ENCODE measurements around the gene PLOD1.
A peak's percentile ranks its signal among the peaks of the same experiment; 100 is the strongest.

Gene PLOD1

DNA sequence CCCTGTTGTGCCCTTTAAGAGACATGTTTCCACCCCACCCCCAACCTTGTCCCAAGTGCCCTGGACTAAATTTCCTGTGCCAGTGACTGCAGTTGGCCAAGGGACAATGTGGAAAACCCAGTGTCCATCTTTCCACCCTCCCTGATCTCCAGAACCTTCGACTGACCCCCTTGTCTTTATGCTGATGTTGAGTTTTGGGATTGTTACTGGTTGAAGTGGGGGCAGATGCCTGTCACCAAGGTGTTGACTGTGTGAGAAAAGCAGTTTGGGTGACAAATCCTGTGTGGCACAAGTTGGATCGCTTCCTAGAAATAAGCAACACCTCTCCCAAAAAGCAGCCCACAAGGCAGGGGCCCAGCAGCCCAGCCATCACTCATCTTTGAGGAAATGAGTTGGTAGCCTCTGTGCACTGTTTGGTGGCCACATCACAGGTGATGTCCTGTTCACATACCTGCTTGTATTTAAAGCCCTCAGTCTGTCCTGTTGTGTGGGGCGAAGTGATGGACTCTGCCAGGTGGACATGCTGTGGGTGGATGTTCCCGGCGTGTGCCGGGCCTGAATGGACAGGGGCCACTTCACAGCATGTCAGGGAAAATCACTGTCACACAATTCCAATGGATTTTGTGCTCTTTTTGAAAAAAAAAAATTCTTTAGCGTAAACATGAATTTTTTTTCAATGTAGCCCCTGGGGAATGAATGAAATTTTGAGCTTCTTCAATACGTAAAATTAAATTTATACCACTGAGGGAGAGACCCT is 78.2 kb downstream of the PLOD1 start:
- DNase-seq (ENCODE audit: low read depth): no peak
- no peak overlapping the region for H3K4me3 ChIP-seq (ENCODE audit: low read depth, low read length)
- TF ChIP-seq, protein P1, sequence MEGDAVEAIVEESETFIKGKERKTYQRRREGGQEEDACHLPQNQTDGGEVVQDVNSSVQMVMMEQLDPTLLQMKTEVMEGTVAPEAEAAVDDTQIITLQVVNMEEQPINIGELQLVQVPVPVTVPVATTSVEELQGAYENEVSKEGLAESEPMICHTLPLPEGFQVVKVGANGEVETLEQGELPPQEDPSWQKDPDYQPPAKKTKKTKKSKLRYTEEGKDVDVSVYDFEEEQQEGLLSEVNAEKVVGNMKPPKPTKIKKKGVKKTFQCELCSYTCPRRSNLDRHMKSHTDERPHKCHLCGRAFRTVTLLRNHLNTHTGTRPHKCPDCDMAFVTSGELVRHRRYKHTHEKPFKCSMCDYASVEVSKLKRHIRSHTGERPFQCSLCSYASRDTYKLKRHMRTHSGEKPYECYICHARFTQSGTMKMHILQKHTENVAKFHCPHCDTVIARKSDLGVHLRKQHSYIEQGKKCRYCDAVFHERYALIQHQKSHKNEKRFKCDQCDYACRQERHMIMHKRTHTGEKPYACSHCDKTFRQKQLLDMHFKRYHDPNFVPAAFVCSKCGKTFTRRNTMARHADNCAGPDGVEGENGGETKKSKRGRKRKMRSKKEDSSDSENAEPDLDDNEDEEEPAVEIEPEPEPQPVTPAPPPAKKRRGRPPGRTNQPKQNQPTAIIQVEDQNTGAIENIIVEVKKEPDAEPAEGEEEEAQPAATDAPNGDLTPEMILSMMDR (IDR thresholded peaks at IDR 0.05; ENCODE audit: control insufficient read depth, extremely low read depth, insufficient read depth): no peak

DNA sequence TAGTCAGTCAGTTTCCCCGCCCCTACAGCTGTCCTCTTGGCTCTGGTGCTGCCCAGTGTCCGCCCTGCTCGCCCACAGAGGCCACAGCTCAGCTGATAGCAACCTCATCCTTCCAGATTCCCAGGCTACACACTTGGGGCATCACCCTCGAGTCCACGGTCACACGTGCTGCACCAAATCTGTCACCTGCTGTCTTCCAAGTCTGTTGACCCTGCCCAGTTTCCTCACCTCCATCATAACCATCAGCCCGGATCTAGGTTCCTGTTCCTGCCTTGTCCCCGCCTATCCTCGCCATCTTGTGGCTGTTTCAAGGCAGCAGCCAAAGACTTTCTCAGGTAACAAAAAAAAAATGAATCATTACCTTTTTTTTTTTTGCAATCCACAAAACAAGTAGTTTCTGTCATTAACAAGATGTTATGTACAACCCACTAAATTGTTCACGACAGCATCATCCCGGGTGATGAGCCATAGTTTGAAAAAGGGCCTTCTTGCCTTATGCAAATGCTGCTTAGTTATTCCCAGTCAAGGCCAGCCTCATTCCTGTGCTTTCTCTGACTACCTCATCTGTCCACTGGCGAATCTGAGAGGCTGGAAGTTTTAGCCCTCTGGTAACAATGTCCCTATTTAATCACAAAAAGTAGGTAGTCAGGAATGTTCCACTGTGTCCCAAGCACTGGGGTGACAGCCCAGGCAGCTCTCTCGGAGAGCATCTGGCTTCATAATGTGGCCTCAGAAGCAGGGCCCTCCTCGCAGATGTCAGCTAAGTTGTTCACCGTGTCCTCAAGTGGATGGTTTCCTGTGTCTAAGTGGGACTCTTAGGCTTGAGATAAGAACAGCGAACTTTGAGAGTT is 79.8 kb downstream of the PLOD1 start:
- DNase-seq (ENCODE audit: low read depth): no peak

DNA sequence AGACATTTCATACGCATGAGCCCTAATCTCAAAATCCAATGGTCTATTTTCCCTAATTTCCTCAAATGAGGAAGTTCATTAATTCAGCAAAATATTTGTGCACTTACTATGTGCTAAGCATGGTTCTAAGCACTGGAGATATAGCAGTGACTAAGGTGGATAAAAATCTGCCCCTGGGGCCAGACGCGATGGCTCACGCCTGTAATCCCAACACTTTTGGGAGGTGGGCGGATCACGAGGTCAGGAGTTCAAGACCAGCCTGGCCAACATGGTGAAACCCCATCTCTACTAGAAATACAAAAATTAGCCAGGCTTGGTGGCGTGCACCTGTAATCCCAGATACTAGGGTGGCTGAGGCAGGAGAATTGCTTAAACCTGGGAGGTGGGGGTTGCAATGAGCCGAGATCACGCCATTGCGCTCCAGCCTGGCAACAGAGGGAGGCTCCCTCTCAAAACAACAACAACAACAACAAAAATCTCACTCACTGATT is 80.5 kb downstream of the PLOD1 start:
- H3K4me3 ChIP-seq (ENCODE audit: low read depth, low read length): no peak overlapping the region
- no peak for DNase-seq (ENCODE audit: low read depth)
- TF ChIP-seq, protein P1 (IDR thresholded peaks at IDR 0.05; ENCODE audit: control insufficient read depth, extremely low read depth, insufficient read depth): no peak

More for the DNA sequence above, 79.8 kb downstream of the PLOD1 start:
- TF ChIP-seq, protein P1 (IDR thresholded peaks at IDR 0.05; ENCODE audit: control insufficient read depth, extremely low read depth, insufficient read depth): no peak
- H3K4me3 ChIP-seq (ENCODE audit: low read depth, low read length): no peak overlapping the region

DNA sequence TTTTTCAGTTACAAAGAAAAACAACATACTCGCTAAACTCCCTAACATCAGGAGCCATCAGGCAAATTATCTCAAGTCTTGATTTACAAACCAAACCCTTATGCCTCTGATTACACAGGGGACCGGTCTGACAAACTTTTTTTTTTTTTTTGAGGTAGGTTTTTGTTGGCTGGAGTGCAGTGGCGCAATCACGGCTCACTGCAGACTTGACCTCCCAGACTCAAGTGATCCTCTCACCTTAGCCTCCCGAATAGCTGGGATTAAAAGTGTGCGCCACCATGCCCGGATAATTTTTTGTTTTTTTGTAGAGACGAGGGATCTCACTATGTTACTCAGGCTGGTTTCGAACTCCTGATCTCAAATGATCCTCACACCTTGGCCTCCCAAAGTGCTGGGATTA is 81.0 kb downstream of the PLOD1 start:
- no peak overlapping the region for H3K4me3 ChIP-seq (ENCODE audit: low read depth, low read length)
- TF ChIP-seq, protein P1 (IDR thresholded peaks at IDR 0.05; ENCODE audit: control insufficient read depth, extremely low read depth, insufficient read depth): no peak
- DNase-seq (ENCODE audit: low read depth): no peak

DNA sequence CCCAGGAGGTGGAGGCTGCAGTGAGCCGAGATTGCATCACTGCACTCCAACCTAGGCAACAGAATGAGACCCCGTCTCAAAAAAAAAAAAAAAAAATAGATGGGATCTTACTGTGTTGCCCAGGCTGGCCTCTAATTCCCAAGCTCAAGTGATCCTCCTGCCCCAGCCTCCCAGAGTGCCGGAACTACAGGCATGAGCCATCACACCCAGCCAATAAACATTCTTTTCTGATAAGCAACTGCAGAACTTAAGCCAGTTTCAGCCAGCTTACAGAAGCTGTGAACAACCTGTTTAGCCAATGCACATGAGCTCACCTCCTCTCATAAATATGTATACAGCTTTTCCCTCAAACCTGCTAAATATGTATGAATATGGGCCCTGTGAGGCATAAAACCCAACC is 81.7 kb downstream of the PLOD1 start:
- DNase-seq (ENCODE audit: low read depth): no peak

DNA sequence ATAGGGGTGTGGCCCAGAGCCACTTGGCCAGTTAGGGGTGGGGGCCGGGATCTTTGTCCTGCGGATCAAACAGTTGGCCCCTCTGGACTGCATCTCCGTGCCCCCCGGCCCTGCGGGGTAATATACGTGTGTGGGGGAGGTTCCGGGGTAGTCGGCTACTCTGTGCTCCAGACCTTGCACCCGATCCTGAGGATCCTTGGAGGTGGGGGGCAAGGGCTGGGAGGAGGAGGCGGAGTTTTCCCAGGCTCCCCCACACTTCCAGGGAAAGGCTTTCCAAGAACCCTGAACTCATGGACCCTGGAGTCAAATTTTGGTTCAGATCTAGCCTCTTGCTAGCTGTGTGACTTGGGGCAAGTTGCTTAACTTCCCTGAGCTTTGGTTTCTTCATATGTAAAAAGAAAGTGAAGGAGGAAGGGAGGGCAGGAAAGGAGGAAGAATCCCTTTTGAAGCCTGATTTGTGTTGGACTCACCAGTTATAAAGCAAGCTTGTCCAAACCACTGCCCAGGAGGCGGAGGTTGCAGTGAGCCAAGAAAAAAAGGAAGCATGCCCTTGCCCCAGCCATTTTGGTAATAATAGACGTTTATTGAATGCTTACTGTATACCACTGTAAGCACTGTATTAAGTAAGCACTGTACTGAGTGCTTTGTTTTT is 85.5 kb downstream of the PLOD1 start:
- no peak for DNase-seq (ENCODE audit: low read depth)

More for the DNA sequence above, 81.7 kb downstream of the PLOD1 start:
- no peak overlapping the region for H3K4me3 ChIP-seq (ENCODE audit: low read depth, low read length)
- TF ChIP-seq, protein P1 (IDR thresholded peaks at IDR 0.05; ENCODE audit: control insufficient read depth, extremely low read depth, insufficient read depth): no peak

More for the DNA sequence above, 85.5 kb downstream of the PLOD1 start:
- TF ChIP-seq, protein P1 (IDR thresholded peaks at IDR 0.05; ENCODE audit: control insufficient read depth, extremely low read depth, insufficient read depth): no peak
- peak overlapping the region; percentile 90 for H3K4me3 ChIP-seq (ENCODE audit: low read depth, low read length)
